RWPE1 (cell line): ENCODE results near the gene SPOCK1.

ENCODE experiments used
- CTCF ChIA-PET: fragments of 350-600 bp; sonication (Branson Sonifier 250); formaldehyde crosslinking; extraction: SDS; loops from one replicate; lab custom pipeline; 2021; lab: Yijun Ruan, JAX
- POLR2A ChIA-PET: fragments of 400-600 bp; formaldehyde crosslinking; extraction: SDS; loops from one replicate; lab custom pipeline; 2020; ENCODE audit warnings: antibody characterized with exemption; ENCODE audit not compliant: low non-redundant PET; lab: Yijun Ruan, JAX
- DNase-seq: peaks from one replicate; pipeline ENCODE4 v3.0.0; 2012; ENCODE audit warnings: low spot score
- H3K27ac ChIP-seq: fragments of 450-650 bp; 2 replicates; pipeline ENCODE4 v1.5.1; 2017
- CTCF ChIP-seq: fragments of 450-650 bp; conservative IDR thresholded peaks from 2 replicates; pipeline ENCODE4 v1.5.1; 2017; ENCODE audit warnings: low read depth, mild to moderate bottlenecking

Gene SPOCK1

GRCh38 chr5:137141779-137142178, 357.3 kb downstream of the SPOCK1 start:
- peak overlapping the region; percentile 72 for H3K27ac ChIP-seq
- POLR2A ChIA-PET = no interaction called here
- TF ChIP-seq CTCF = no peak
- peak; percentile 17 for DNase-seq
- CTCF ChIA-PET = interaction anchor here (0.9 to 2.2 kb wide), 2 partner anchors 13 to 66 kb away, joined by 4 to 7 read pairs; no protein-coding TSS in a partner anchor

- POLR2A ChIA-PET = no interaction called here
- CTCF ChIA-PET = interaction anchor here (0.8 kb wide), 1 partner anchor 19 kb away, joined by 3 read pairs; no protein-coding TSS in a partner anchor
- no peak for DNase-seq
- no peak for TF ChIP-seq CTCF
- no peak overlapping the region for H3K27ac ChIP-seq
These were observed 362.0 kb downstream of the SPOCK1 start for GRCh38 chr5:137136991-137137632.

GRCh38 chr5:137134920-137135532, 364.1 kb downstream of the SPOCK1 start:
- no peak for DNase-seq
- CTCF ChIA-PET = no interaction called here
- TF ChIP-seq CTCF = no peak
- POLR2A ChIA-PET = no interaction called here
- no peak overlapping the region for H3K27ac ChIP-seq

- POLR2A ChIA-PET = no interaction called here
- no peak for TF ChIP-seq CTCF
- CTCF ChIA-PET = interaction anchor here (0.6 kb wide), 4 partner anchors 29 to 1061 kb away, joined by 3 to 4 read pairs (median 3); no protein-coding TSS in a partner anchor
- DNase-seq = no peak
- no peak overlapping the region for H3K27ac ChIP-seq
These were observed 369.0 kb downstream of the SPOCK1 start for GRCh38 chr5:137129886-137130680.

- DNase-seq = no peak
- ChIA-PET POLR2A (no interaction called here), CTCF (no interaction called here)
- H3K27ac ChIP-seq = no peak overlapping the region
- no peak for TF ChIP-seq CTCF
These were observed 371.1 kb downstream of the SPOCK1 start for GRCh38 chr5:137128012-137128411.

- H3K27ac ChIP-seq = no peak overlapping the region
- TF ChIP-seq CTCF = no peak
- ChIA-PET POLR2A (no interaction called here), CTCF (no interaction called here)
- DNase-seq = no peak
These were observed 372.3 kb downstream of the SPOCK1 start for GRCh38 chr5:137126829-137127228.
